Keratinocyte (primary cell): ENCODE data around the gene IL15.

Experiments used
- CTCF ChIP-seq, 3 experiments: IDR thresholded peaks in 1 of 3; conservative IDR thresholded peaks in 1 of 3; optimal IDR thresholded peaks in 1 of 3; 2 replicates in 2 of 3; 3 replicates in 1 of 3; pipeline versions ENCODE3 to v1.5.1; 2011; ENCODE audit warnings: low read length in 3 of 3, mild to moderate bottlenecking in 3 of 3, moderate library complexity in 2 of 3, control low read depth in 1 of 3, inconsistent platforms in 1 of 3; ENCODE audit not compliant: insufficient read depth in 2 of 3; ENCODE audit errors: extremely low read depth in 1 of 3
- EZH2 ChIP-seq: IDR thresholded peaks from one replicate; pipeline ENCODE4 v1.6.1; 2012; ENCODE audit warnings: inconsistent platforms, mild to moderate bottlenecking, low read length, moderate library complexity

GRCh38 chr4:141721174-141721573 lies 84.8 kb downstream of the IL15 start:
- no peak for TF ChIP-seq CTCF (optimal IDR thresholded peaks at IDR 0.05 in 1 of 3, IDR thresholded peaks at IDR 0.05 in 1 of 3, conservative IDR thresholded peaks at IDR 0.05 in 1 of 3; ENCODE audit: extremely low read depth in 1 of 3, insufficient read depth in 2 of 3, low read length in 3 of 3)
- no peak for TF ChIP-seq EZH2
